HepG2 (cell line): ENCODE results near the gene ZFYVE21. TPM values are rescaled to one million over a fixed set of nuclear protein-coding genes. Genes with fewer than 3 reads are reported as not detected.

Source experiments
- AHDC1 ChIP-seq: sonication (generic); formaldehyde crosslinking; IDR thresholded peaks from 2 replicates; pipeline ENCODE4 v1.5.1; 2020; ENCODE audit warnings: mild to moderate bottlenecking, missing genetic modification reagents, borderline replicate concordance
- DR1 ChIP-seq: sonication (generic); formaldehyde crosslinking; IDR thresholded peaks from 2 replicates; pipeline ENCODE4 v1.8.0; 2021; ENCODE audit warnings: mild to moderate bottlenecking, missing genetic modification reagents, inconsistent platforms
- IKZF4 ChIP-seq: sonication (generic); formaldehyde crosslinking; IDR thresholded peaks from 2 replicates; pipeline ENCODE4 v1.5.1; 2020; ENCODE audit warnings: borderline replicate concordance, mild to moderate bottlenecking, low read depth, missing genetic modification reagents; ENCODE audit errors: not compliant biosample characterization
- KDM6A ChIP-seq: IDR thresholded peaks from 2 replicates; pipeline ENCODE4 v1.6.1; 2016; ENCODE audit warnings: low read depth
- PRDM10 ChIP-seq: sonication (generic); formaldehyde crosslinking; IDR thresholded peaks from 2 replicates; pipeline ENCODE4 v1.4.0; 2020; ENCODE audit warnings: low read depth, missing genetic modification reagents
- SKIL ChIP-seq: sonication (generic); formaldehyde crosslinking; IDR thresholded peaks from 2 replicates; pipeline ENCODE4 v1.8.0; 2022; ENCODE audit warnings: missing genetic modification reagents, mild to moderate bottlenecking, moderate library complexity, borderline replicate concordance
- SMARCE1 ChIP-seq: fragments of 450-650 bp; IDR thresholded peaks from 2 replicates; pipeline ENCODE4 v1.6.1; 2017; ENCODE audit warnings: borderline replicate concordance
- ZFP91 ChIP-seq: sonication (generic); formaldehyde crosslinking; IDR thresholded peaks from 2 replicates; pipeline ENCODE4 v1.9.0; 2022; ENCODE audit warnings: missing genetic modification reagents, mild to moderate bottlenecking, borderline replicate concordance
- ZNF101 ChIP-seq: sonication (generic); formaldehyde crosslinking; IDR thresholded peaks from 2 replicates; pipeline ENCODE4 v1.4.0; 2020; ENCODE audit warnings: mild to moderate bottlenecking, low read depth, missing genetic modification reagents, borderline replicate concordance
- ZNF280D ChIP-seq: sonication (generic); formaldehyde crosslinking; IDR thresholded peaks from 2 replicates; pipeline ENCODE4 v1.5.1; 2020; ENCODE audit warnings: mild to moderate bottlenecking, missing genetic modification reagents
- polyA plus RNA-seq, 8 experiments: library from polyadenylated mRNA; depleted of rRNA in 3 of 8; stranded (reverse) in 7 of 8; unstranded in 1 of 8; fragments of >200 nt; fragmentation: Illumina TruSeq in 4 of 8; extraction: Trizol in 4 of 8; gene quantifications; 2 replicates each; pipeline versions ENCODE4 v1.2.1 to v1.2.3, GENCODE V29; 2011 to 2016; ENCODE audit warnings: low read depth in 4 of 8, missing spikeins in 1 of 8, mixed read lengths in 1 of 8; ENCODE audit not compliant: insufficient read depth in 1 of 8
- total RNA-seq, 5 experiments: library from RNA; depleted of rRNA; stranded (reverse); fragments of >200 nt; fragmentation: Illumina TruSeq; extraction: Trizol; gene quantifications; 2 replicates each; pipeline ENCODE4 v1.2.3, GENCODE V29; 2016; ENCODE audit warnings: low read depth in 1 of 5

The ZFYVE21 gene
- total and polyA plus RNA-seq, 2 of the 13 experiments (the other 11 are each of a cell fraction or from before 2014, with no cell fraction given): 34.3 to 34.4 TPM

GRCh38 chr14:103716091-103716801 is 636 bp downstream of the ZFYVE21 start (continued):
- TF ChIP-seq AHDC1 (CRISPR knock-in tag): 0 out of 2 replicates have a peak, but pooled peaks have one; percentile 27
- no peak for TF ChIP-seq ZNF101
- no peak for TF ChIP-seq SKIL (CRISPR knock-in tag)
- TF ChIP-seq SMARCE1: no peak
- no peak for TF ChIP-seq ZNF280D
- no peak for TF ChIP-seq KDM6A (CRISPR knock-in tag)
- TF ChIP-seq DR1 (CRISPR knock-in tag): no peak
- peak; percentile 11; the same call in 1 of the 2 replicates for TF ChIP-seq ZFP91 (CRISPR knock-in tag)
- TF ChIP-seq PRDM10 (CRISPR knock-in tag): no peak
- peak; percentile 35 for TF ChIP-seq IKZF4
